Gastrocnemius medialis (tissue), 4 donors: ENCODE results near the gene SCT. TPM values are rescaled to one million over a fixed set of nuclear protein-coding genes. Genes with fewer than 3 reads are reported as not detected.

Source experiments
- ATAC-seq, 2 donors: fragments of 150-250 bp; one replicate each; pipeline ENCODE4 v1.9.1; 2016
- DNase-seq, 2 donors: peaks; one replicate each; pipeline ENCODE4 v3.0.0-alpha.2; 2019
- H3K27ac ChIP-seq, 4 donors: fragments of 200-600 bp; sonication (generic); 1 replicate in 1 of 4; 2 replicates in 3 of 4; pipeline ENCODE4 v1.5.1; 2016 to 2018; ENCODE audit warnings: mild to moderate bottlenecking in 2 of 4, moderate library complexity in 1 of 4
- H3K27me3 ChIP-seq, 3 donors: fragments of 200-600 bp; sonication (generic) in 2 of 3; 1 replicate in 1 of 3; 2 replicates in 2 of 3; pipeline versions ENCODE4 v1.5.1 to v1.6.0; 2016 to 2019; ENCODE audit warnings: mild to moderate bottlenecking in 1 of 3, moderate library complexity in 1 of 3
- H3K36me3 ChIP-seq, 2 donors: fragments of 200-600 bp; sonication (generic) in 1 of 2; one replicate each; pipeline ENCODE4 v1.5.1; 2017 to 2018
- H3K4me1 ChIP-seq, 2 donors: fragments of 200-600 bp; sonication (generic) in 1 of 2; one replicate each; pipeline ENCODE4 v1.5.1; 2016 to 2017; ENCODE audit warnings: mild to moderate bottlenecking in 2 of 2
- H3K4me3 ChIP-seq, 4 donors: fragments of 200-600 bp; sonication (generic) in 3 of 4; 1 replicate in 1 of 4; 2 replicates in 3 of 4; pipeline ENCODE4 v1.5.1; 2016 to 2019; ENCODE audit warnings: mild to moderate bottlenecking in 2 of 4
- H3K9me3 ChIP-seq, 3 donors: fragments of 200-600 bp; sonication (generic) in 2 of 3; 1 replicate in 1 of 3; 2 replicates in 2 of 3; pipeline ENCODE4 v1.5.1; 2016 to 2019
- CTCF ChIP-seq, 5 experiments: fragments of 450-650 bp in 3 of 5; fragments of 200-600 bp in 2 of 5; sonication (generic) in 2 of 5; IDR thresholded peaks in 4 of 5; conservative IDR thresholded peaks in 1 of 5; 1 replicate in 4 of 5; 2 replicates in 1 of 5; pipeline ENCODE4 v1.5.1; 2016 to 2019; ENCODE audit warnings: antibody characterized with exemption in 5 of 5, mild to moderate bottlenecking in 3 of 5, moderate library complexity in 3 of 5
- POLR2A ChIP-seq, 2 donors: fragments of 450-650 bp; IDR thresholded peaks; one replicate each; pipeline ENCODE4 v1.6.1; 2017; ENCODE audit warnings: antibody characterized with exemption in 2 of 2, mild to moderate bottlenecking in 2 of 2, moderate library complexity in 2 of 2
- in situ Hi-C, 4 donors: fragments of 200-750 bp; cut with MboI; loops; one replicate each; pipeline versions ENCODE4 v1.15.0 to v1.8.0; 2017; ENCODE audit warnings: low sequenced_read_pairs in 4 of 4
- intact Hi-C: fragments of 100-400 bp; cut with DNase I; formaldehyde crosslinking; loops from one replicate; pipeline ENCODE4 v1.15.1; 2023; ENCODE audit warnings: low total_unique reads
- total RNA-seq, 4 donors: library from RNA; depleted of rRNA; stranded (reverse); fragments of >200 nt; gene quantifications; one replicate each; pipeline versions ENCODE4 v1.1.0 to v1.2.3, GENCODE V29; 2016

The SCT gene
- total RNA-seq, 4 donors from 2014 or later: not detected

- intact Hi-C loops: no loop called here
- Histone ChIP-seq H3K4me1 (no peaks in the 10 kb centered on the region), H3K27me3 (no peaks in the 10 kb centered on the region), H3K36me3 (peaks cover 0 to 90% of the 10 kb centered on the region in 2 donors), H3K4me3 (no peak overlapping the region), H3K9me3 (no peaks in the 10 kb centered on the region), H3K27ac (no peak overlapping the region)
- TF ChIP-seq CTCF (IDR thresholded peaks at IDR 0.05 in 4 of 5, conservative IDR thresholded peaks at IDR 0.05 in 1 of 5) (no peak), POLR2A (IDR thresholded peaks at IDR 0.05) (no peak)
- no peak for ATAC-seq
- in situ Hi-C loops: no loop called here
- DNase-seq: no peak
These were observed 28.8 kb downstream of the SCT start for GRCh38 chr11:598005-598680.

GRCh38 chr11:597166-597725, 29.7 kb downstream of the SCT start:
- ATAC-seq (no peak), DNase-seq (no peak)
- Histone ChIP-seq H3K27me3 (no peaks in the 10 kb centered on the region), H3K27ac (no peak overlapping the region), H3K36me3 (peaks cover 0 to 90% of the 10 kb centered on the region in 2 donors), H3K9me3 (no peaks in the 10 kb centered on the region), H3K4me1 (no peaks in the 10 kb centered on the region), H3K4me3 (no peak overlapping the region)
- intact Hi-C loops (no loop called here), in situ Hi-C loops (no loop called here)
- no peak for TF ChIP-seq POLR2A (IDR thresholded peaks at IDR 0.05)

- no peaks in the 10 kb centered on the region for H3K9me3 ChIP-seq
- ATAC-seq (no peak), DNase-seq (no peak)
- TF ChIP-seq CTCF (IDR thresholded peaks at IDR 0.05 in 4 of 5, conservative IDR thresholded peaks at IDR 0.05 in 1 of 5) (no peak), POLR2A (IDR thresholded peaks at IDR 0.05) (no peak)
- H3K27me3 ChIP-seq: no peaks in the 10 kb centered on the region
- H3K4me1 ChIP-seq: no peaks in the 10 kb centered on the region
- H3K27ac ChIP-seq: no peak overlapping the region
- peaks cover 0 to 85% of the 10 kb centered on the region in 2 donors for H3K36me3 ChIP-seq
- intact Hi-C loops: no loop called here
- H3K4me3 ChIP-seq: no peak overlapping the region
- in situ Hi-C loops: no loop called here
These were observed 30.6 kb downstream of the SCT start for GRCh38 chr11:596374-596773.

- no peak overlapping the region for H3K4me3 ChIP-seq
- no peaks in the 10 kb centered on the region for H3K4me1 ChIP-seq
- DNase-seq (no peak), ATAC-seq (no peak)
- H3K27me3 ChIP-seq: no peaks in the 10 kb centered on the region
- no peak for TF ChIP-seq CTCF (IDR thresholded peaks at IDR 0.05 in 4 of 5, conservative IDR thresholded peaks at IDR 0.05 in 1 of 5)
- TF ChIP-seq POLR2A (IDR thresholded peaks at IDR 0.05): no peak
- no peak overlapping the region for H3K27ac ChIP-seq
- H3K9me3 ChIP-seq: no peaks in the 10 kb centered on the region
- intact Hi-C loops (no loop called here), in situ Hi-C loops (no loop called here)
- H3K36me3 ChIP-seq: peaks cover 0 to 83% of the 10 kb centered on the region in 2 donors
These were observed 31.6 kb downstream of the SCT start for GRCh38 chr11:595400-595799.

- Histone ChIP-seq H3K27ac (no peak overlapping the region), H3K4me1 (no peaks in the 10 kb centered on the region), H3K36me3 (peaks cover 0 to 71% of the 10 kb centered on the region in 2 donors), H3K9me3 (no peaks in the 10 kb centered on the region), H3K4me3 (no peak overlapping the region), H3K27me3 (no peaks in the 10 kb centered on the region)
- intact Hi-C loops: no loop called here
- ATAC-seq (no peak), DNase-seq (no peak)
- TF ChIP-seq POLR2A (IDR thresholded peaks at IDR 0.05) (no peak), CTCF (IDR thresholded peaks at IDR 0.05 in 4 of 5, conservative IDR thresholded peaks at IDR 0.05 in 1 of 5) (no peak)
- in situ Hi-C loops: no loop called here
These were observed 33.6 kb downstream of the SCT start for GRCh38 chr11:593347-593746.
